Measurements from ENCODE around the gene SEMA6D.

The SEMA6D gene

DNA sequence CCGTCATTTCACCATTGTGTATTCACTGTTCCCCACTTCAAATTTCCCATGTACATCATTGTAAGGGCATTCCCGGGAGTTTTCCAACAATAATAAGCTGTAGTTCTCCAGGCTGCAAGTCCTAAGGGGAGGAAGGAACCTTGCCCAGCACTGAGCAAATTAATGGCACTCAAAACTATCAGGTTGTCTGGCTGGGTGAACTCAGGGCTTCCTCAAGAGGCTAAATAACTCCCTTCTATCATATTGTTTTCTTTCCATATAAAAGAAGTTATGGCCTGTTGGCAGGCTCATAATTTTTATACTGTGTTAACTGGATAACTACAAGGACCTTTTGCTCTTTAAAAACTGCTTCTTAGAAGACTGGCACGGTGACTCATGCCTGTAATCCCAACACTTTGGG is 71.4 kb downstream of the SEMA6D start:
- no peak for DNase-seq (ENCODE audit: low spot score)

DNA sequence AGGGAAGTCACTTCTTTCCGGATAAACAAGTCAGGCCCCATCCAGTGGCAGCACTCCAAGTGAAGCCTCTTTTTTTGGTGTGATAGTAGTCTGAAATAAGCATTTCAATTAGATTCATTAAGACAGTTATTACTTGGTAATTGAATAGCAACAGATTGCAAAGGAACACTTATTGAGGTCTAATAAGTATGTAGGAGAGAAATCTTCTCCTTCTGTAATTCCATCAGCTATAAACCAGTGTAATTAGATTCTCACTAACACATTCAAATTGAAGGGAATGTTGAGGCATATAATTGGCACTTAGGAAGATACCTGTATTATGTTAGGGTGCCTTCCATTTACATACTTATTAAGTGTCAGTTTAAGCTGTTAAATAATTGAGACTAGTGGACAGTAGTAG is 73.9 kb downstream of the SEMA6D start:
- DNase-seq (ENCODE audit: low spot score), result no peak

DNA sequence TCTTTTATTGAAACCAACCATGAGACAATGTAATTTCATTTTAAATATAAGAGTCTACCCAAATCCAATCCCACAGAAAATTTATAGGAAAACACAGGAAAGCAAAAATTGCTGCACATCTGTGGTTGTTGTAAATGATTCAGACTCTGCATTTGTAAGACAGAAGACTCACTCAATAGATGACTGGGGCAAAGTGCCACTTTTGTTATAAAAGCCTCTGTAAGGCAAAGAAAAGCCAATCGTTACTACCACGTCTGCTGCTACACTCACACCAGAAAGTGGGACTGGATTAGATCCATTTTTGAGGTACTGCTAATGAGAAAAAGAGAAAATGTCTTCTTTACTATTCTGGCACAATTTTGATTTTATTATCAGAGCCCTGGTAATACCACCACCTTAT is 74.9 kb downstream of the SEMA6D start:
- peak; percentile 86 for DNase-seq (ENCODE audit: low spot score)

DNA sequence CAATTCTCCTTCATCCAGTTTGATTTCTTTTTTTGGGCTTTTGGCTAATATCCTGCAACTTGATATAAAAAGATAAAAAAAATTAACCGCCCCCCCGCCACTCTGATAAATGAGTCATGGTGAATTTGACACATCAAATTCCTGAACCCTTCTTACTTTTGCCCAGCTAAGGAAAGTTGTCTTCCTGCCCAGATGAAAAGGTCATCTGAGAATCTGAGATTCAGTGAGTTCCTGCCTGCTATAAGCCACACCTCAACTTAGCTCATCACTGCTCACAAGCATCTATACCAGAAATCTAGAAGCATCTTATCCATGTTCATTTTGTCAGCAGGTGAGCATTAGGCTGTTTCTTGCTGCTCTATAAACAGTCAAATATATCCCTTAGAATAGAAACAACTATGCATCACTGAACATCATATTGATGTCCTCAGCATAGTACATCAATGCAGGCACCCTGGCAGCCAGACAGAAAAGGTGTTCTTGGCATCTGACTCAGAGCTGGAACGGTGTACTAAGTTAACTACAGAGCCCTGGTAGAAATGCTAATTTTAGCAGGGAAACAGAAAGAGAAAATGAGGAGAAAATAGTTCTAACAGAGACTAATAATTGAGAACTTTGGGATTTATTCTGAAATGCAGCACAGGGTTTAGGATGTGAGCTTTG is 77.1 kb downstream of the SEMA6D start:
- no peak for DNase-seq (ENCODE audit: low spot score)

DNA sequence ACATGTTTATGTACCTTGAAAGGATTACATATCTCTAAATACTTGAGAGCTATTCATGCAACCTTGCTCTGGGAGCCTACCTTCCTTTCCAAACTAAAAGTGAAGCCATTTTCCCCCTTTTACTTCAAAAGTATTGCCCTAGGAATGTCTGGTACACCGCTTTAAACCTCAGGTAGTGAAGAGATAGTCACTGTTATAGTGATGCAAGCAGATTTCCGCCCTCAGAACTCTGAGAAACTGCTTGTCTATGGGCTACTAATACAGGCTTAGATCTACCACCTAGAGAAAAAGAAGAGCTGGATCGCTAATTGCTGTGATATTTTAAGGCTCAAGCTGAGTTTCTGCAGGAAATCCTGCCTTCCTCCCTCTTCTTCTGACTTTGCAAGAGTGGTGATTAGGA is 78.6 kb downstream of the SEMA6D start:
- no peak for DNase-seq (ENCODE audit: low spot score)

DNA sequence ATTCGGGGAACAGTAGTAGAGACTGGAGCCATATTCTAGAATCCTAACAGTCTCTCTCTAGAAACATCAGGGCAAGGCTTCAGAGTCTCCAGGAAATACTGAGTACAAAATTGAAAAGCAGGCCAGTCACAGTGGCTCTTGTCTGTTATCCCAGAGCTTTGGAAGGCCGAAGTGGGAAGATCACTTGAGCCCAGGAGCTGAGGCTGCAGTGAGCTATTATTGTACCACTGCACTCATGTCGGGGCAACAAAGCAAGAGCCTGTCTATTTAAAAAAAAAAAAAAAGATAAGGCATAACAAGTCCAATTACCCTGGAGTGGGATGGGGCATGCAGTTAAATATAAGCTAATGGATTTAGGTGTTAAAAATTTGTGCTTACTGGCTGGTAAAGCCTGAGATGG is 79.0 kb downstream of the SEMA6D start:
- no peak for DNase-seq (ENCODE audit: low spot score)

DNA sequence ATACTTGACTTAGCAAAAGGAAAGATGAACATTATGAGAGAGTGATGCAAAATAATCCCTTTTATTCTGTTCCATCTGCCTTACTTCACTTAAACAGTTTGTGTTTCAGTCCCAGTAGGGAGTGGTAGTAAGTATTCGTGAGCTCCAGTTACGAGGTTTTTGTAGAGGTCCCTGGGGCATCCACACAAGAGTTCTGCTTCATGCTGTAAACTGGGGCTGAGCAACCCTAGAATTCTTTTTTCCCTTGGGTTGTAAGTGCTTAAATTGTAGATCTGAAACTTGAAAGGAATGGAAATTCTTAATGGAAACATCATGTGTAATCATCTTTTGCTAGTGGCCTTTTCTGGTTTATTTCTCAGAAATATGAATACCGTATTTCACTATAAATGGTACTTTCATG is 79.5 kb downstream of the SEMA6D start:
- DNase-seq (ENCODE audit: low spot score), result no peak

DNA sequence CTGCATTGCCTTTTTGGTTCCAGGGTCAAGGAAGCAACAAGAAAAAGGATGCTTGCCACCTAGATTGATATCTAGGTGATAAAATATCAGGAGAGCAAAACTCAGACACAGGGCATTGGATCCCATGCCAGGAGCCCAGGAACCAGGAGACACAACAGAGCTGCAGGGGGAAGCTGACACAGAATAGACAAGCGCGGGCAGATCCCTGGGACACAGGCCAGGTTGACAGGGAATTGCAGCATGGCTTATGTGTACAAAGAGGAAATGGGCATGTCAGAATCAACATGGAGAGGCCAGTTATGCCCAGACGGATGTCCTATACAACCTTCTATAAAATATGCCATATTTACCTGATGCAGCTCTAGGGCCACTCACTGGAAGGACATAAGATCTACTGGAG is 84.2 kb downstream of the SEMA6D start:
- no peak for DNase-seq (ENCODE audit: low spot score)

DNA sequence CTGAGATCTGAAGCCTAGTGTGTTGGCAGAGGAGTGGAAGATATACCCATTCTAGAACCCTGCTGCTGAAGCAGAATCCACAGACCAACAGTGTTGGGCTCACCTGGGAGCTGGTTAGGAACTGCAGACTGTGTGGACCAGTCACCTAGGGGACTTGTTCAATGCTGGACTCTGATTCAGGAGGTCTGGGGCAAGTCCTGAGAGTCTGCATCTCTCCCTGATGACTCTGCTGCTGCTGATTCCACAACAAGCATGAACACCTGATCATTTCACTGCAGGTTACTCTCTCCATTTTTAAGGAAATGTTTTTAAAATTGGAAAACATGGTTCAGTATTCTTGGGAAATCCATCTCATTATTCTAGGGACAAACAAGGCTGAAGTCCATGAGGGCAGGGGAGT is 84.9 kb downstream of the SEMA6D start:
- DNase-seq (ENCODE audit: low spot score), result no peak

DNA sequence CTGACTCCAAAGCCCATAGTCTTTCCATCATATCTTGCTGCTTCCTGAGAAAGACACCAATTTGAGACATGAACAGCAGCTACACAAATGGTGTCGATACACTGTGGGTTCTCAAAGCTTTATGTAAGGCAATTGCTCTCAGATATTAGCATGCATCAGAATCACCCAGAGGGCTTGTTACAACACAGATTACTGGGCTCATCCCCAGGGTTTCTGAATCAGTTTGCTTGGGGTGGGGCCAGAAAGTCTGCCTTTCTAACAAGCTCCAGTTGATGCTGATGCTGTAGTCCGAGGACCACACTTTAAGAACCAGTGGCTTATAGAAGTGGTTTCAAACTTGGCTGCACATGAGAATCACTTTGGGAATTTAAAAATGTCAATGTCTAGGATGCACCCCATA is 86.5 kb downstream of the SEMA6D start:
- no peak for DNase-seq (ENCODE audit: low spot score)

DNA sequence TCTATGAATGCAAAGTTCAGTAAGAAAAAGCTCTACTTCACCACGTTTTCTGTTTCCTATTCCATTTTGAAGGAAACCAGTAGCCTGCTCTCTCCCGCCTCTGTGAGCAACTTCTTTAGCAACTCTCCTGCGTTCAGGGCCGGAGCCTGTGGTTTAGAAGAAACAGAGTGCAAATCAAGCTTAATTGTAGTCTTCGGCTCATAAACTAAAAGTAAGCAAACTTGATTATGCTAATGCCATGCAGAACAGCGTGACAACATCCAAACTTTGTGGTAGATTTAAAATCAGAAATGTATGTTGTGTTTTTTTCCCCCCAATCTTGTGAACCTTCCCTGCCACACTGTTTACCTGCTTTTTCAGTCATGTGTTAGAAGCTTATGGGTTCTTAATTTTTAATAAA is 87.4 kb downstream of the SEMA6D start:
- no peak for DNase-seq (ENCODE audit: low spot score)

DNA sequence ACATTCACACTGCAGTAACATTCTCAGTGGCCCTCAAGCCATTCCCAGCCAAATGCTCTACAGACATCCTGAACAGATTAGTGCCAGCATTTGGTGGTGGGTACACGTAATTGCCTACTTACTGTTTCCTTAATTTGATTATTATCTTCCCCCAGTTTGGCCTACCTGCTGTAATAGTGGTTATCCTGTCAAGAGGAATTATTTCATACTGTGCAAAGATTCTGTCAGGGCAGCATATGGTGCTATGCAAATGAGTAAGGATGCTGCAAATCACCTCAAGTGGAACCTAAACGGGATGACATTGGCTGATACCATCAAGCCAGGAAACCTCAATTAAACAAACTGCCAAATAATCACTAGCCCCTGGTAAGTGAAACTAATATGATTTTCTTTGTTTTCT is 88.7 kb downstream of the SEMA6D start:
- DNase-seq (ENCODE audit: low spot score), result no peak

DNA sequence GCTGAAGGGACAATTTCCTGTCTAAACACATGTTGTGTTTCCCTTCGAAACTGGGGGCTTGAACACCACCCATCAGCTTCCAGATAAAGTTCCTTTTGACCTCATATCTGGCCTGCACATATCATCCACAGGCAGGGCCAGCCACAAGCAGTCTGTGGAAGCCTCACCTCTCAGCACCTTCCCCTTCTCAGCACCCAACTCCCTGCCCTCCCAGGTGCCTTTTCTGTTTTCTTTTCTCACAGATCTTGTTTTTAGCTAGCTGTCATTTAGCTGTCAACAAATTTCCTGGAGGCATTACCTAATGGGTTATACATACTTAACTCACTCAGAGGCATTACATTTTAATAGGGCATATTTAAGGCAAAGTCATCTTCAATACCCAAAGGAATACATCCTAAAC is 93.9 kb downstream of the SEMA6D start:
- DNase-seq (ENCODE audit: low spot score), result no peak

DNA sequence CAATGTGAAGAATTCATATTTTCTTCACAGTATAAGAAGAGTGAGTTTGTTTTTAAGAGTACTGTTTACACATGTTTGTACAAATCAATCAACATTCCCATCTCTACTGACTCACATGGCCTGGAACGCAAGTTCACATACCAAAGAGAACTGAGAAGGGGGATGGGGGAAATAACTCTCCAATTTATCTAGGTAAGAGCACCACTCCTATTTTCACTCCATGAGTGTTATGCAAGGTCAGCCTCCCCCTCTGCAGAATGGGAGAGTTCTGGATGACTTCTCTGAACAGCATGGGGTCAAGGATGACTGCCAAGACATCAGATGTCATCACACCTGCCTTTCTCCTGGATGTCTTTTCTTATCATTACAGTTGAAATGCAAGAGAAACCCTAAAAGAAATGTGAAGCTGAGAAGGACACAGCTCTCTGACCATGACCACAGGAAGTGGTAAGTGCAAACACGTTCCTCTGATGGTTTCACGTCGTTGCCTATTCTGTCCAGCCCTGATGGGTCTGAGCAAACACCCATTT is 95.2 kb downstream of the SEMA6D start:
- no peak for DNase-seq (ENCODE audit: low spot score)

DNA sequence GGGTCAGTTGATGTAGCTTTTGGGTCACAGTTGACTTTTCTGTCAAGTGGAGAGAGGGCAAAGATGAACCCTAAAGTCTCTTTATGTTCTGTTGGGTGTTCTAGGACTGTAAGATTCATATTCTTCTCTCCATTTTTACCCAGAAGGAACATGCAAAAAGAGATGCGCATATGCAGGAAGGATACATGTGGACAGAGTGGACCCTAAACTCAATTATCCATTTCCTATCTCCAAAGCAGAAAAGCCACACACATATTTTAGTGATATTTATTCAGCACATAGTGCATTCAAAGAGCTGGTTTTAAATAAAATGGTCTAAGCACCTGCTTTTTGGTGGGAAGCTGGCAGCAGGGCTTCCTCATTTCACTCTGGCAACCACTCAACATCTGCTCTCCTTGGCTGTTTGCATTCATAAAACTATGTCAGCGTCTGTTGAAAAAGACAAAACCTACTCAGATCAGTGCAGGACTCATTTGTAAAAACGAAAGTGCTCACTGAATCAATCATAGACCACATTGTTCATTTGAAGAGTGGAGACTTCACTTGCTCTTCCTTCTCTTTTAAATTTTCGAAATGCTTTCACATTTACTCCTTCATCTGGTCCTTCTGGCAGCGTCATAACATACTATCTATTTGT is 96.6 kb downstream of the SEMA6D start:
- DNase-seq (ENCODE audit: low spot score), result no peak

DNA sequence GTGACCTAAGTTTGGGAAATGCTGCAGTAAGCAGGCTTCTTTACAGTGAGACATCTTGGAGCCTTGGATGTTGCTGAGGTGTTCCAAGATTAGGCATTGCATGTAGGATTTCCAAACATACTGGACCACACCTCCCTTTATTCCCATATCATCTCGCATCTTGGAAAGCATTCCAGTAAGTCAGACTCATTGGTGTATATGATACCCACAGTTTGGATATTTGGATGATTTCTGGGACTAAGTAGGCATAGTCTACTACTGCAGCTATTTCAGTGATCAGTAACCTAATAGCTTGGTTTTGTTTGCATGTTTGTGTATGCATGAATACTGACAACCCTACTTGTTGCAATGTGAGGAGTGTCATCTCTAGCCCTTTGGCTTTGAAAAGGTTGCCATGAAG is 97.3 kb downstream of the SEMA6D start:
- no peak for DNase-seq (ENCODE audit: low spot score)

DNA sequence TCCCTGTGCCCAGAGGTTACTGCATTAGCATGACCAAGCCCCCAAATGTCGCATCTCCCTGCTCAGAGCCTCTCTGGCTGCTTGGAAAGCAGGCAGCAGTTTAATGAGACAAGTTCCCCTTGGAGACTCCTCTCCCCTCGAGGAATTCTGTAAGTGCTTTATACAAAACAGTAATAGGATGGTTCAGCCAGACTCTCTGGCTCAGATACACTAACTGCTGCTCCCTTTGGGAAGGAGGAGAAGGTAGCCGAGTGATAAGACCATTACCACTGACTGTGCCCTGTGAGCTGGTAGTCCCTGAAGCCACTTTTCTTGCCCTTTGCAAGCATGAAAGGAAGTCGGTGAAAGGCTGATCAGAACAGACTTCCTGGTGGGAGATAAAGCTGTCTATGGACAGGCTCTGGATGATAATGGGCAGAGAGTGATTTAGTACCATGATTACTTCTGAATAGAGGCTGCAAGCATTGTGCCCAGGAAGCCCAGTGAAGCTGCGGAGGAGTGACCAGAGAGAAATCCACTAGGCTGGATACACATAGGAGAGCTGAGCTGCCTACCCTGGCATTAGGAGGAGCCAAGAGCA is 100.8 kb downstream of the SEMA6D start:
- no peak for DNase-seq (ENCODE audit: low spot score)

DNA sequence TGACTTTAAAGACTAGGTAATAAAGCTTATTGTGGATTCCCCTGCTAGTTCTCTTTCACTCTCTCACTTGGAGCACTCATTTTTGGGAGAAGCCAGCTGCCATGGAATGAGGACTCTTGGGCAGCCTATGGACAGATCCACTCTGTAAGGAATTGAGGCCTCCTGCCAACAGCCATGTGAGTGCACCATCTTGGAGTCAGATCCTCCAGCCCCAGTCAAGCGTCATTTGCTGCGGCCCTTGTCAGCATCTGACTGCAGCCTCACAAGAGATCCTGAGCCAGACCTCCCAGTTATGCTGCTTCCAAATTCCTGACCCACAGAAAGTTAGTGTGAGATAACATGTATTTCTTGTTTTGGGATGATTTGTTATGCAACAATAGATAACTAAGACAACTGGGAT is 101.9 kb downstream of the SEMA6D start:
- DNase-seq (ENCODE audit: low spot score), result no peak

DNA sequence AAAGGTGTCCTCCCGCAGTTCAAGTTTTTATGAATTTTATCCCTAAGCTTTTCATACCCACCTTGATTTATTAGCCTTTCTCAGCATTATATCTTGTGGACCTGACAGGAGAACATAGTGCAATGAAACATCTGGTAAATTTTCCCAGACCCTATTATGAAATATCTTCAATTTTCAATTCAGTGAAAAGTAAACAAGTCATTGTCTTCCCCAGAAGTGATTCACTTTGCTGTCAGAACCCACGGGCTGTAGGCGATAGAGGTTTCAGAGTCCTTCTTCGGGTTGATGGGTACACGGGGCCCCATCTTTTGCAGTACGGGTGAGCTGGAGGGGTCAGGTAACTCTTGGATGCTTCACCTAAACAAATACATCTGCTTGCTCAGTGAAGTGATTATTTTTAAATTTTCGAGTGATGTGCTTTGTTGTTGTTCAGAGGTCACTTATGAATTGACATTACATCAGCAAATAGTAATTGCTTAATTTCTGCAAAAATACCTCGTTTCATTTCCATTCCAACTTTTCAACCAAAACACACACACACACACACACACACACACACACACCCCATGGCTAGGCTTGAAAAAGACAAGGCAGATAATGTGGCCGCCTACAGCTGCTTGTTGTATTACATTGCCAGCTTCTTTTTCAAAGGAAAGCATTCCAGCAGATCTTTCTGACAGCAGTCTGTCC is 102.9 kb downstream of the SEMA6D start:
- no peak for DNase-seq (ENCODE audit: low spot score)

DNA sequence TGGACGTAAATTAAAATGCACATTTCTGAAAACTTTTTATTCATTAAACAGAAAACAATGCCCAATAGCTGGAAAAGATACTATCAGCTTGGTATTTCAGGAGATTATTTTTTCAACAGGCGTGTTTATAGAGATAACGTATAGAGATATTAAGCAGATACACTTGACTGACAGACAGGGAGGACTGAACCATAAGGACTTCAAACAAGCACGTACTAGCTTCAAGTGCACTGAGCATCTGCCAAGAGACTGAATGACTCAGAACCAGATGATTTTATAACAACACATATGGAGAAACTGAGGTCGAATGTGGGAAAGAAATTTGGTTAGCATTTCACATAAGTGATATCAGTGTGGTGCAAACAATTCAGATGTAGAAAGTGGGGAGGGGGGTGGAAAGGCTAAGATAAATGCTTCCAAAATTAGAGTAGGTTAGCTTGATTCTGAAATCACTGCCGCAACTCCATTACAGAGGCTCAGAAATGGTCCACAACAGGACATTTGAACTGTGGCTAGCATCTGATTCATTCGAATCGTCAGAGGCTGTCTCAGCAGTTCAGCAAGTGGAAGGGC is 103.5 kb downstream of the SEMA6D start:
- no peak for DNase-seq (ENCODE audit: low spot score)

DNA sequence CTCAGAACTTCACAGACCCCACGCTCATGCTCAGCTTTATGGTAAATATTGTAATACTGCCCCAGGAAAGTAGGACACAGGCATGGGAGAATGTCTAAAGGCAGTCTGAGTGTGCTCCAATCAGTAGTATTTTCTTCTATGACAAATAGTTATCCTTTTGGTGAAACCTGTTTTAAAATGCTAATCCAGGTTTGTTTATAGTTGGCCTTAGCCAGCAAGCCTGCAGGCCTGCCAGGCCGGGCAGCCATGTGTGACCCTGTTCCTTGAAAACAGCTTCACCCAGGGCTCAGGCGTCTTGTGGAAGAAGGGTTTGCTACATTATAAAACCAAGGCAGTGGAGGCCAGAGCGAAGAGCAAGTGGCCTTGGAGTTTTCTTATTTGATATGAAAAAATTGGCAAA is 104.7 kb downstream of the SEMA6D start:
- no peak for DNase-seq (ENCODE audit: low spot score)
